Ramos (cell line): ENCODE data around the gene NGEF.
"Not testable (repeated sequence)": the region's sequence is repeated elsewhere in the genome, so short reads cannot be mapped to it uniquely, and the experiment has no call there.

Experiments used
- in situ Hi-C: fragments of 300-500 bp; cut with MboI; formaldehyde crosslinking; loops from one replicate; pipeline ENCODE4 v1.14.3; 2022; ENCODE audit warnings: low sequenced_read_pairs; ENCODE audit not compliant: unreplicated experiment

NGEF gene

GRCh38 chr2:232860593-232861241, 152.3 kb downstream of the NGEF start:
- in situ Hi-C loops = no loop called here

- in situ Hi-C loops = loop anchor here (5.0 kb wide), 1 partner anchor 393 kb away; the partner anchor contains the start of gene ATG16L1
Observed at GRCh38 chr2:232859385-232859916, 153.6 kb downstream of the NGEF start.

- in situ Hi-C loops = loop anchor here (5.0 kb wide), 1 partner anchor 395 kb away; the partner anchor contains the start of gene ATG16L1
Observed at GRCh38 chr2:232857158-232857563, 155.9 kb downstream of the NGEF start.

GRCh38 chr2:232854082-232854481, 159.0 kb downstream of the NGEF start:
- in situ Hi-C loops = no loop called here

- in situ Hi-C loops = no loop called here
Observed at GRCh38 chr2:232852676-232853075, 160.4 kb downstream of the NGEF start.

- in situ Hi-C loops = not testable (repeated sequence)
Observed at GRCh38 chr2:232852081-232852480, 161.0 kb downstream of the NGEF start.

- in situ Hi-C loops = no loop called here
Observed at GRCh38 chr2:232850039-232850438, 163.0 kb downstream of the NGEF start.

- in situ Hi-C loops = no loop called here
Observed at GRCh38 chr2:232846055-232846454, 167.0 kb downstream of the NGEF start.

- in situ Hi-C loops = no loop called here
Observed at GRCh38 chr2:232843834-232844233, 169.2 kb downstream of the NGEF start.

- in situ Hi-C loops = no loop called here
Observed at GRCh38 chr2:232842689-232843088, 170.4 kb downstream of the NGEF start.

GRCh38 chr2:232839411-232840079, 173.5 kb downstream of the NGEF start:
- in situ Hi-C loops = no loop called here

GRCh38 chr2:232838406-232838874, 174.6 kb downstream of the NGEF start:
- in situ Hi-C loops = no loop called here

- in situ Hi-C loops = no loop called here
Observed at GRCh38 chr2:232836934-232837333, 176.1 kb downstream of the NGEF start.

GRCh38 chr2:232835687-232836208, 177.3 kb downstream of the NGEF start:
- in situ Hi-C loops = no loop called here

GRCh38 chr2:232833830-232834229, 179.2 kb downstream of the NGEF start:
- in situ Hi-C loops = no loop called here

- in situ Hi-C loops = no loop called here
Observed at GRCh38 chr2:232831496-232831895, 181.6 kb downstream of the NGEF start.

- in situ Hi-C loops = no loop called here
Observed at GRCh38 chr2:232829988-232830387, 183.1 kb downstream of the NGEF start.
